ENCODE results near the gene KRT76.

KRT76 gene
- 0 to 1.2 (median 0) reads per million in 17 experiments for total RNA-seq

GRCh38 chr12:52776913-52777395, at the start of gene KRT76:
KRT76 (minus strand) TSS chr12:52777345; CDS start chr12:52777291, 54 bp downstream.
- no peak for DNase-seq

- DNase-seq, result no peak
Measured at GRCh38 chr12:52825961-52826360, 48.8 kb upstream of the KRT76 start.

- no peak for DNase-seq
Measured at GRCh38 chr12:52824741-52825410, 47.7 kb upstream of the KRT76 start.

GRCh38 chr12:52823761-52824450, 46.8 kb upstream of the KRT76 start:
- DNase-seq, result no peak

- DNase-seq, result no peak
Measured at GRCh38 chr12:52822771-52823510, 45.8 kb upstream of the KRT76 start.

- no peak for DNase-seq
Measured at GRCh38 chr12:52821826-52822660, 44.9 kb upstream of the KRT76 start.

GRCh38 chr12:52821071-52821730, 44.1 kb upstream of the KRT76 start:
- DNase-seq, result no peak

GRCh38 chr12:52820521-52820920, 43.4 kb upstream of the KRT76 start:
- no peak for DNase-seq

- DNase-seq, result no peak
Measured at GRCh38 chr12:52819731-52820510, 42.8 kb upstream of the KRT76 start.

- DNase-seq, result no peak
Measured at GRCh38 chr12:52818887-52819420, 41.8 kb upstream of the KRT76 start.

- no peak for DNase-seq
Measured at GRCh38 chr12:52818388-52818787, 41.2 kb upstream of the KRT76 start.

- no peak for DNase-seq
Measured at GRCh38 chr12:52817699-52818238, 40.6 kb upstream of the KRT76 start.

GRCh38 chr12:52817003-52817698, 40.0 kb upstream of the KRT76 start:
- no peak for DNase-seq

- no peak for DNase-seq
Measured at GRCh38 chr12:52815676-52816588, 38.8 kb upstream of the KRT76 start.

- DNase-seq, result no peak
Measured at GRCh38 chr12:52815161-52815560, 38.0 kb upstream of the KRT76 start.

- DNase-seq, result no peak
Measured at GRCh38 chr12:52814710-52815155, 37.6 kb upstream of the KRT76 start.

GRCh38 chr12:52813885-52814709, 37.0 kb upstream of the KRT76 start, which contains the start of gene KRT4:
KRT4 (minus strand) TSS chr12:52814116; CDS start chr12:52814058, 58 bp downstream.
- no peak for DNase-seq

All from suppressor macrophage (primary cell).